Measurements from ENCODE around the gene MEIS2.

MEIS2 gene

DNA sequence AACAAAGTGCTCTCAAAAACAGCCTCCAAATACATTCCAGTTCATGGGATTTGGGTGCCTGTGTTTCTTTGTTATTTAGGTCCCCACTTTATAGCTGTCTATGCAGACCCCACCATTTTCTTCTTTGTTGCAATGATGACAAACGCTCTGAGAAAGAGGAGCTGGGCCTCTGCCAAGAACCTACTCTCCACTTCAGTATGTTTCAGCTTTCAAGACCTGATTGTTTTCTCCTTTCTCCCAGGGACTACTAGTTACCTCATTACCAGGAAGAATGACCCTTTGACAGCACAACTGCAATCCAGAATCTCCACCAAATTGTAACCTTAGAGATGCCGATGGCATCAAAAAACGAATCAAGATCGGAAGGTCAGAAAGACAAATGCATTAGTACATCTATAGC, 236.8 kb downstream of the MEIS2 start (continued):
- TF ChIP-seq AEBP2 (tag by site-specific recombination; IDR thresholded peaks at IDR 0.05; ENCODE audit: borderline replicate concordance) (no peak), ZNF529 (tag by site-specific recombination; IDR thresholded peaks at IDR 0.05; ENCODE audit: insufficient replicate concordance) (no peak), KLF9 (tag by site-specific recombination; IDR thresholded peaks at IDR 0.05; ENCODE audit: low read depth) (no peak), ZNF776 (tag by site-specific recombination; IDR thresholded peaks at IDR 0.05; ENCODE audit: borderline replicate concordance) (no peak), ZNF292 (tag by site-specific recombination; IDR thresholded peaks at IDR 0.05; ENCODE audit: borderline replicate concordance, low read depth) (no peak), ZNF223 (tag by site-specific recombination; IDR thresholded peaks at IDR 0.05) (no peak), ZNF664 (tag by site-specific recombination; IDR thresholded peaks at IDR 0.05) (no peak)

DNA sequence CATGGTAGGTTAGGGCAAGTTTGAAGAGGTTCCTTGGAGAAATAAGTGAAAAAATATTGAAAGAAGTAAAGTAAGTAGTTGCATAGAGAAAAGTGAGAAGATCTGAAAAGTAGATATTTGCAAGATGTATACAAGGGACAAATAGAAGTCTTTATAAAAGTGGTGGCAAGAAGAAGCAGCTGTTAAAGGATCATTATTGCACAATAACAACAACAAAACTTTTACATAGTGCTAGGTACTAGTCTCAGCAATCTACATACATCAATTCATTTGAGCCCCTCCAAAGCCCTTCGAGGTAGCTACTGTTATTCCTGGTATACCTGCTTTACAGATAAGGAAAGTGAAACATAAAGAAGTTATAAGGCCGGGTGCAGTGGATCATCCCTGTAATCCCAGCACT, 239.6 kb downstream of the MEIS2 start:
- TF ChIP-seq ZBTB1 (tag by site-specific recombination; IDR thresholded peaks at IDR 0.05): no peak
- TF ChIP-seq SCRT2 (tag by site-specific recombination; IDR thresholded peaks at IDR 0.05): no peak
- TF ChIP-seq GLIS2 (tag by site-specific recombination; IDR thresholded peaks at IDR 0.05): no peak
- no peak for TF ChIP-seq ZNF561 (tag by site-specific recombination; IDR thresholded peaks at IDR 0.05; ENCODE audit: borderline replicate concordance)
- TF ChIP-seq, protein P1, sequence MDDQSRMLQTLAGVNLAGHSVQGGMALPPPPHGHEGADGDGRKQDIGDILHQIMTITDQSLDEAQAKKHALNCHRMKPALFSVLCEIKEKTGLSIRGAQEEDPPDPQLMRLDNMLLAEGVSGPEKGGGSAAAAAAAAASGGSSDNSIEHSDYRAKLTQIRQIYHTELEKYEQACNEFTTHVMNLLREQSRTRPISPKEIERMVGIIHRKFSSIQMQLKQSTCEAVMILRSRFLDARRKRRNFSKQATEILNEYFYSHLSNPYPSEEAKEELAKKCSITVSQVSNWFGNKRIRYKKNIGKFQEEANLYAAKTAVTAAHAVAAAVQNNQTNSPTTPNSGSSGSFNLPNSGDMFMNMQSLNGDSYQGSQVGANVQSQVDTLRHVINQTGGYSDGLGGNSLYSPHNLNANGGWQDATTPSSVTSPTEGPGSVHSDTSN (CRISPR knock-in tag; IDR thresholded peaks at IDR 0.05): no peak
- no peak for TF ChIP-seq ZNF571 (tag by site-specific recombination; IDR thresholded peaks at IDR 0.05)
- no peak for TF ChIP-seq ZSCAN23 (tag by site-specific recombination; IDR thresholded peaks at IDR 0.05)
- TF ChIP-seq, protein P2, sequence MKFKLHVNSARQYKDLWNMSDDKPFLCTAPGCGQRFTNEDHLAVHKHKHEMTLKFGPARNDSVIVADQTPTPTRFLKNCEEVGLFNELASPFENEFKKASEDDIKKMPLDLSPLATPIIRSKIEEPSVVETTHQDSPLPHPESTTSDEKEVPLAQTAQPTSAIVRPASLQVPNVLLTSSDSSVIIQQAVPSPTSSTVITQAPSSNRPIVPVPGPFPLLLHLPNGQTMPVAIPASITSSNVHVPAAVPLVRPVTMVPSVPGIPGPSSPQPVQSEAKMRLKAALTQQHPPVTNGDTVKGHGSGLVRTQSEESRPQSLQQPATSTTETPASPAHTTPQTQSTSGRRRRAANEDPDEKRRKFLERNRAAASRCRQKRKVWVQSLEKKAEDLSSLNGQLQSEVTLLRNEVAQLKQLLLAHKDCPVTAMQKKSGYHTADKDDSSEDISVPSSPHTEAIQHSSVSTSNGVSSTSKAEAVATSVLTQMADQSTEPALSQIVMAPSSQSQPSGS (tag by site-specific recombination; IDR thresholded peaks at IDR 0.05; ENCODE audit: low read depth): no peak
- no peak for TF ChIP-seq ZNF747 (tag by site-specific recombination; IDR thresholded peaks at IDR 0.05)
- no peak for TF ChIP-seq ZNF654 (tag by site-specific recombination; IDR thresholded peaks at IDR 0.05; ENCODE audit: low read depth)
- TF ChIP-seq ZNF658 (tag by site-specific recombination; IDR thresholded peaks at IDR 0.05): no peak
- TF ChIP-seq, protein P3, sequence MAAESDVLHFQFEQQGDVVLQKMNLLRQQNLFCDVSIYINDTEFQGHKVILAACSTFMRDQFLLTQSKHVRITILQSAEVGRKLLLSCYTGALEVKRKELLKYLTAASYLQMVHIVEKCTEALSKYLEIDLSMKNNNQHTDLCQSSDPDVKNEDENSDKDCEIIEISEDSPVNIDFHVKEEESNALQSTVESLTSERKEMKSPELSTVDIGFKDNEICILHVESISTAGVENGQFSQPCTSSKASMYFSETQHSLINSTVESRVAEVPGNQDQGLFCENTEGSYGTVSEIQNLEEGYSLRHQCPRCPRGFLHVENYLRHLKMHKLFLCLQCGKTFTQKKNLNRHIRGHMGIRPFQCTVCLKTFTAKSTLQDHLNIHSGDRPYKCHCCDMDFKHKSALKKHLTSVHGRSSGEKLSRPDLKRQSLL (tag by site-specific recombination; IDR thresholded peaks at IDR 0.05): no peak
- TF ChIP-seq ZNF510 (tag by site-specific recombination; IDR thresholded peaks at IDR 0.05; ENCODE audit: insufficient replicate concordance): no peak
- TF ChIP-seq ZNF518A (tag by site-specific recombination; conservative IDR thresholded peaks at IDR 0.05; ENCODE audit: low read depth): no peak
- TF ChIP-seq ZNF175 (tag by site-specific recombination; IDR thresholded peaks at IDR 0.05): no peak
- TF ChIP-seq ZSCAN30 (tag by site-specific recombination; IDR thresholded peaks at IDR 0.05): no peak
- no peak for TF ChIP-seq ZNF391 (tag by site-specific recombination; IDR thresholded peaks at IDR 0.05; ENCODE audit: borderline replicate concordance, low read depth)
- CTCF ChIA-PET: no interaction called here
- POLR2A ChIA-PET: no interaction called here
- H3K27ac ChIP-seq (ENCODE audit: extremely low read depth, low read depth, low read length): no peak overlapping the region
- no peak overlapping the region for H3K4me3 ChIP-seq (ENCODE audit: low read depth, low read length)
- H3K4me1 ChIP-seq (ENCODE audit: control insufficient read depth, insufficient read depth, low read length): peaks cover 2% of the 10 kb centered on the region; the same call in 1 of the 2 replicates
- H3K9me3 ChIP-seq (ENCODE audit: control insufficient read depth, insufficient read depth, low read depth, low read length): no peaks in the 10 kb centered on the region
- H3K36me3 ChIP-seq (ENCODE audit: control insufficient read depth in 2 of 2, insufficient read depth in 1 of 2, low read length in 2 of 2): no peaks in the 10 kb centered on the region

Data from HEK293 (cell line).